GM13977 (cell line): ENCODE measurements around the gene SPATA20.

ENCODE experiments used
- DNase-seq: peaks from one replicate; pipeline ENCODE4 v3.0.0; 2012; ENCODE audit warnings: low spot score
- in situ Hi-C: fragments of 300-500 bp; cut with MboI; formaldehyde crosslinking; loops from one replicate; pipeline ENCODE4 v1.12.0; 2022; ENCODE audit warnings: low sequenced_read_pairs, low pct_unique_long_range_greater_than_20kb, mixed read lengths, inconsistent platforms; ENCODE audit not compliant: unreplicated experiment
- TF ChIP-seq, protein P1 (sequence below): IDR thresholded peaks from 2 replicates; pipeline ENCODE4 v1.5.1; 2012; ENCODE audit warnings: mild to moderate bottlenecking, control low read depth; ENCODE audit not compliant: insufficient read depth; ENCODE audit errors: extremely low read depth, missing control alignments

SPATA20 gene

DNA sequence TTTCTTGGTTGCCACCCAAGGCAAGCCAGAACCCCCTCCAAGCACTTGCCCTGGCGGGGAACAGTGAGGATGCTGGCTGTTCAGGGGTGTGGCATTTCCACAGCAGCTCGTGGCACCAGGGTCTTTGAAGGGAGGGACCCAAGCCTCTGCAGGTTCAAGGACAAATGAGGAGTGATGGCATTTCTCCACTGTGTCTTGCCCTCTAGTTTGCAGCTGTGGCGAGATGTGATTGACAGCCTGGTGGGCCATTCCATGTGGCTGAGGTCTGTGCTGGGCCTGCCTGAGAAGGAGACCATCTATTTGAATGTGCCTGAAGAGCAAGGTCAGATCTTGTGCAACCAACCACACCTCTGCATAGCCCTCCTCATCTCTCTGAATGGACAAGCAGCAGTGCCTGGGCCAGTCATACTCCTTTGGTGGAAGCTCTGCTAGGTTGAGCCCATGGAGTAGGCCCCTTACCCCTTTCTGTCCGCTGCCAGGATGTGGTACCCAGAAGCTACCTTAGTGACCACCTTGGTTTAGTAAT, 19.0 kb upstream of the SPATA20 start:
- TF ChIP-seq, protein P1, sequence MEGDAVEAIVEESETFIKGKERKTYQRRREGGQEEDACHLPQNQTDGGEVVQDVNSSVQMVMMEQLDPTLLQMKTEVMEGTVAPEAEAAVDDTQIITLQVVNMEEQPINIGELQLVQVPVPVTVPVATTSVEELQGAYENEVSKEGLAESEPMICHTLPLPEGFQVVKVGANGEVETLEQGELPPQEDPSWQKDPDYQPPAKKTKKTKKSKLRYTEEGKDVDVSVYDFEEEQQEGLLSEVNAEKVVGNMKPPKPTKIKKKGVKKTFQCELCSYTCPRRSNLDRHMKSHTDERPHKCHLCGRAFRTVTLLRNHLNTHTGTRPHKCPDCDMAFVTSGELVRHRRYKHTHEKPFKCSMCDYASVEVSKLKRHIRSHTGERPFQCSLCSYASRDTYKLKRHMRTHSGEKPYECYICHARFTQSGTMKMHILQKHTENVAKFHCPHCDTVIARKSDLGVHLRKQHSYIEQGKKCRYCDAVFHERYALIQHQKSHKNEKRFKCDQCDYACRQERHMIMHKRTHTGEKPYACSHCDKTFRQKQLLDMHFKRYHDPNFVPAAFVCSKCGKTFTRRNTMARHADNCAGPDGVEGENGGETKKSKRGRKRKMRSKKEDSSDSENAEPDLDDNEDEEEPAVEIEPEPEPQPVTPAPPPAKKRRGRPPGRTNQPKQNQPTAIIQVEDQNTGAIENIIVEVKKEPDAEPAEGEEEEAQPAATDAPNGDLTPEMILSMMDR = no peak
- in situ Hi-C loops = no loop called here
- DNase-seq = no peak

GRCh38 chr17:50529849-50530248, 17.1 kb upstream of the SPATA20 start:
- DNase-seq = no peak
- TF ChIP-seq, protein P1 = no peak
- in situ Hi-C loops = no loop called here

GRCh38 chr17:50531428-50532025, 15.4 kb upstream of the SPATA20 start:
- no peak for DNase-seq
- in situ Hi-C loops = no loop called here
- TF ChIP-seq, protein P1 = no peak

DNA sequence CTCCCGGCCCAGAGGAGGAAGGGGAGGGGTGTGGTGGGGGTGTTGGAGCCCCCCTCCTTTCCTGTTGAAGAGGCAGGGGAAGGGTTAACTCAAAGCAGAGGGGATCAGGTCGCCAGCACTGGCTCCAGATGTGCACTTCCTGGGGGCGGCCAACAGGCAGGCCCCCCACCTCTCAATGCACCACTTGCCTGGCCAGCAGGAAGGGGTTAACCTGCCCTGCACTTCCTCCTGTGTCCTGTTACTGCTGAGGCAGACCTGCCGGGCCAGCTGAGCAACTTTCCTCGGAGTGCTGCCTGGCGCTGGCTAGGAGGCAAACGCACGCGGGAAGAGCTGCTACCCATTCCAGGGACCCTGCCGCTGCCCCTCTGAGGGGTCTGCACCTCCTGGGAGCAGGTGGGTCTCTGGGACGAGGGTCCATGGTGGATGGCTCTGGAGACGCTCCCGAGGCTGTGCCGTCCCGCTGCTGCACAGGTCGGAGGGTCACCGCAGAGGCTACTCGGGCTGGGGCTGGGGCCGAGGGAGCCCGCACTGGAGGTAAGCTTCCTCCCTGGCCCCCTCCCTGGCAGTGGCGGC, 14.4 kb upstream of the SPATA20 start, which contains the start of gene EPN3:
Gene EPN3 (plus strand): TSS at position 284 of the 573 bp plus-strand sequence. CDS start 3,822 bp downstream, outside the sequence.
- in situ Hi-C loops = no loop called here
- TF ChIP-seq, protein P1 = no peak
- no peak for DNase-seq

- in situ Hi-C loops = no loop called here
- TF ChIP-seq, protein P1 = no peak
- DNase-seq = no peak
These were observed 13.8 kb upstream of the SPATA20 start for GRCh38 chr17:50533185-50533584.

- TF ChIP-seq, protein P1 = no peak
- no peak for DNase-seq
- in situ Hi-C loops = no loop called here
These were observed 13.2 kb upstream of the SPATA20 start for GRCh38 chr17:50533720-50534148.
